Measurements from ENCODE around the gene PHKA1.
"Not testable (repeated sequence)": the region's sequence is repeated elsewhere in the genome, so short reads cannot be mapped to it uniquely, and the experiment has no call there.

Gene PHKA1

GRCh38 chrX:72713599-72714477, at the start of gene PHKA1:
Gene PHKA1, minus strand, starts transcription at chrX:72714306. Its CDS starts 426 bp downstream, at chrX:72713880.
- DNase-seq: peak; percentile 0

- DNase-seq: not testable (repeated sequence)
These were observed 46.3 kb upstream of the PHKA1 start for GRCh38 chrX:72760454-72760853.

- DNase-seq: not testable (repeated sequence)
These were observed 34.4 kb upstream of the PHKA1 start for GRCh38 chrX:72748545-72748944.

GRCh38 chrX:72745546-72745945, 31.4 kb upstream of the PHKA1 start:
- DNase-seq: not testable (repeated sequence)

- DNase-seq: no peak
These were observed 21.5 kb upstream of the PHKA1 start for GRCh38 chrX:72735561-72735960.

- not testable (repeated sequence) for DNase-seq
These were observed 19.5 kb upstream of the PHKA1 start for GRCh38 chrX:72733636-72734035.

- no peak for DNase-seq
These were observed 13.7 kb upstream of the PHKA1 start for GRCh38 chrX:72727846-72728245.

GRCh38 chrX:72716766-72717165, 2.7 kb upstream of the PHKA1 start:
- no peak for DNase-seq

- no peak for DNase-seq
These were observed 1.4 kb upstream of the PHKA1 start for GRCh38 chrX:72715546-72715945.

GRCh38 chrX:72714478-72714916, 391 bp upstream of the PHKA1 start:
- DNase-seq: no peak

- no peak for DNase-seq
These were observed 976 bp downstream of the PHKA1 start for GRCh38 chrX:72713130-72713529.

GRCh38 chrX:72712094-72712755, 1.9 kb downstream of the PHKA1 start:
- no peak for DNase-seq

GRCh38 chrX:72705814-72706213, 8.3 kb downstream of the PHKA1 start:
- DNase-seq: no peak

- no peak for DNase-seq
These were observed 9.0 kb downstream of the PHKA1 start for GRCh38 chrX:72705111-72705510.

- no peak for DNase-seq
These were observed 19.9 kb downstream of the PHKA1 start for GRCh38 chrX:72694170-72694569.

GRCh38 chrX:72693477-72693876, 20.6 kb downstream of the PHKA1 start:
- DNase-seq: no peak

GRCh38 chrX:72687396-72687795, 26.7 kb downstream of the PHKA1 start:
- no peak for DNase-seq

GRCh38 chrX:72685810-72686456, 28.2 kb downstream of the PHKA1 start:
- no peak for DNase-seq

GRCh38 chrX:72685018-72685417, 29.1 kb downstream of the PHKA1 start:
- no peak for DNase-seq

GRCh38 chrX:72683631-72684030, 30.5 kb downstream of the PHKA1 start:
- DNase-seq: no peak

GRCh38 chrX:72676465-72676864, 37.6 kb downstream of the PHKA1 start:
- DNase-seq: no peak

GRCh38 chrX:72673951-72674350, 40.2 kb downstream of the PHKA1 start:
- DNase-seq: not testable (repeated sequence)

GRCh38 chrX:72669508-72669907, 44.6 kb downstream of the PHKA1 start:
- DNase-seq: not testable (repeated sequence)

GRCh38 chrX:72666451-72666850, 47.7 kb downstream of the PHKA1 start:
- no peak for DNase-seq

Data from activated effector memory CD4-positive, alpha-beta T cell treated with Interleukin-2 at 50 U/mL for 16 hours (primary cell).